Peyer's patch (tissue), 4 donors: ENCODE data around the gene OSCP1. TPM values are rescaled to one million over a fixed set of nuclear protein-coding genes. Genes with fewer than 3 reads are reported as not detected.

Source experiments
- DNase-seq, 3 donors: peaks; one replicate each; pipeline ENCODE4 v3.0.0-alpha.2; 2017 to 2019
- H3K27ac ChIP-seq, 4 donors: fragments of 200-600 bp; sonication (generic); one replicate each; pipeline ENCODE4 v1.5.1; 2016 to 2019
- H3K27me3 ChIP-seq, 2 donors: fragments of 200-600 bp; sonication (generic); one replicate each; pipeline ENCODE4 v1.5.1; 2019
- H3K36me3 ChIP-seq, 3 donors: fragments of 200-600 bp; sonication (generic); one replicate each; pipeline ENCODE4 v1.5.1; 2016 to 2019
- H3K4me1 ChIP-seq, 4 donors: fragments of 200-600 bp; sonication (generic); one replicate each; pipeline ENCODE4 v1.5.1; 2016 to 2019
- H3K4me3 ChIP-seq, 4 donors: fragments of 200-600 bp; sonication (generic); 1 replicate in 3 of 4; 2 replicates in 1 of 4; pipeline ENCODE4 v1.5.1; 2016 to 2019; ENCODE audit warnings: mild to moderate bottlenecking in 1 of 4
- H3K9me3 ChIP-seq, 4 donors: fragments of 200-600 bp; sonication (generic); one replicate each; pipeline ENCODE4 v1.5.1; 2016 to 2019; ENCODE audit warnings: mild to moderate bottlenecking in 1 of 4
- CTCF ChIP-seq, 6 experiments: fragments of 450-650 bp in 4 of 6; fragments of 200-600 bp in 2 of 6; sonication (generic) in 1 of 6; IDR thresholded peaks; one replicate each; pipeline ENCODE4 v1.5.1; 2017 to 2019; ENCODE audit warnings: antibody characterized with exemption in 6 of 6, mild to moderate bottlenecking in 3 of 6, moderate library complexity in 1 of 6
- POLR2A ChIP-seq, 2 donors: fragments of 450-650 bp; IDR thresholded peaks; one replicate each; pipeline ENCODE4 v1.5.1; 2017; ENCODE audit warnings: antibody characterized with exemption in 2 of 2, mild to moderate bottlenecking in 2 of 2, moderate library complexity in 2 of 2
- total RNA-seq, 4 donors: library from RNA; depleted of rRNA; stranded (reverse); fragments of >200 nt; gene quantifications; one replicate each; pipeline ENCODE4 v1.1.0, GENCODE V29; 2016

The OSCP1 gene
- total RNA-seq, 4 donors from 2014 or later: 0.67 to 9.9 (median 3.2) TPM

DNA sequence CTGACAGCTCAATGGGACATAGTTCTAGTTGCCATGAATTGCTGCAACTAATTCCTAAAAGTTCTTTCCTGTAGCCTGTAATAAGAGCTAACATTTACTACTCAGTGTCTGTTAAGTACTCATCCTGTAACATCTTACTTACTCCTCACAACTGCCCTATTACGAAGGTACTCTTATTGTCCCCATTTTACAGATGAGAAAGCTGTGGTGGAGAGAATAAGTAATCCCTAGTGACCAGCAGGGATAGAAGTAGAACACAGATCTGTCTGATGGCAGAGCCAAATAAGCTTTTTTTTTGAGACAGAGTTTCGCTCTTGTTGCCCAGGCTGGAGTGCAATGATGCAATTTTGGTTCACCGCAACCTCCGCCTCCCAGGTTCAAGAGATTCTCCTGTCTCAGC, 67.6 kb downstream of the OSCP1 start:
- no peak overlapping the region for H3K4me3 ChIP-seq
- H3K36me3 ChIP-seq: no peaks in the 10 kb centered on the region
- no peaks in the 10 kb centered on the region for H3K9me3 ChIP-seq
- no peak for DNase-seq
- peaks cover 6 to 43% (median 20%) of the 10 kb centered on the region in 4 donors for H3K4me1 ChIP-seq
- TF ChIP-seq CTCF (IDR thresholded peaks at IDR 0.05): no peak
- no peak for TF ChIP-seq POLR2A (IDR thresholded peaks at IDR 0.05)
- H3K27ac ChIP-seq: no peak overlapping the region
- H3K27me3 ChIP-seq: no peaks in the 10 kb centered on the region

DNA sequence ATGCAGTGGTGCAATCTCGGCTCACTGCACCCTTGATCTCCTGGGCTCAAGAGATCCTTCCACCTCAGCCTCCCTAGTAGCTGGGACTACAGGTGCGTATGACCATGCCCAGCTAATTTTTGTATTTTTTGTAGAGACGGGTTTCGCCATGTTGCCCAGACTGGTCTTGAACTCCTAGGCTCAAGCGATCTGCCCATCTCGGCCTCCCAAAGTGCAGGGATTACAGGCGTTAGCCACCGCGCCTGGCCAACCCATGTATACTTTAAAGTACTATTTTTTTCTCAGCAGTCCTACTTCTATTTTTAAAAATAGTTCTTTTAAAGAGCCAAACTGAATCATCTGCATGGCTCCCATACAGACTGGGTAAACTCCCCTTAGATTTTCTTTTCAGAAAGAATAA, 68.0 kb downstream of the OSCP1 start:
- TF ChIP-seq POLR2A (IDR thresholded peaks at IDR 0.05) (no peak), CTCF (IDR thresholded peaks at IDR 0.05) (no peak)
- Histone ChIP-seq H3K27me3 (no peaks in the 10 kb centered on the region), H3K4me3 (no peak overlapping the region), H3K4me1 (peaks cover 6 to 39% (median 19%) of the 10 kb centered on the region in 4 donors), H3K36me3 (no peaks in the 10 kb centered on the region), H3K27ac (no peak overlapping the region), H3K9me3 (no peaks in the 10 kb centered on the region)
- DNase-seq: no peak

DNA sequence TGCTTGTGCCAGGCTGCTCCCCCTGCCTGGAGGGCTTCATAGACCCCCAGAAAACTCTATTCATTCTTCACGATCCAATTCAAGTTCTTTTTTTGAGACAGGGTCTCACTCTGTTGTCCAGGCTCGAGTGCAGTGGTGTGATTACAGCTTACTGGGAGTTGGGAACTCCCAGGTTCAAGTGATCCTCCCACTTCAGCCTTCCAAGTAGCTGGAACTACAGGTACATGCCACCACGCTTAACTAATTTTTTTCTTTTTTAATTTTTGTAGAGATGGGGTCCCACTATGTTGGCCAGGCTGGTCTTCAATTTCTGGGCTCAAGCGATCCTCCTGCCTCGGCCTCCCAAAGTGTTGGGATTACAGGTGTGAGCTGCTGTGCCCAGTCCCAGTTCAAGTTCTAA, 68.8 kb downstream of the OSCP1 start:
- no peaks in the 10 kb centered on the region for H3K27me3 ChIP-seq
- H3K36me3 ChIP-seq: no peaks in the 10 kb centered on the region
- peaks cover 0 to 40% (median 12%) of the 10 kb centered on the region in 4 donors for H3K4me1 ChIP-seq
- DNase-seq: no peak
- H3K27ac ChIP-seq: no peak overlapping the region
- TF ChIP-seq CTCF (IDR thresholded peaks at IDR 0.05) (no peak), POLR2A (IDR thresholded peaks at IDR 0.05) (no peak)
- no peak overlapping the region for H3K4me3 ChIP-seq
- H3K9me3 ChIP-seq: no peaks in the 10 kb centered on the region

- peak overlapping the region in 1 of 4 donors; percentile 35 for H3K27ac ChIP-seq
- H3K4me3 ChIP-seq: no peak overlapping the region
- DNase-seq: no peak
- no peak for TF ChIP-seq POLR2A (IDR thresholded peaks at IDR 0.05)
- no peak for TF ChIP-seq CTCF (IDR thresholded peaks at IDR 0.05)
- H3K36me3 ChIP-seq: no peaks in the 10 kb centered on the region
- no peaks in the 10 kb centered on the region for H3K9me3 ChIP-seq
- no peaks in the 10 kb centered on the region for H3K27me3 ChIP-seq
- peaks cover 0 to 46% (median 12%) of the 10 kb centered on the region in 4 donors for H3K4me1 ChIP-seq
Measured at GRCh38 chr1:36380782-36381181, 69.5 kb downstream of the OSCP1 start.

GRCh38 chr1:36380143-36380619, 70.1 kb downstream of the OSCP1 start:
- peak overlapping the region in 1 of 4 donors; percentile 35 for H3K27ac ChIP-seq
- TF ChIP-seq POLR2A (IDR thresholded peaks at IDR 0.05) (no peak), CTCF (IDR thresholded peaks at IDR 0.05) (no peak)
- peaks cover 0 to 52% (median 14%) of the 10 kb centered on the region in 4 donors for H3K4me1 ChIP-seq
- H3K4me3 ChIP-seq: no peak overlapping the region
- H3K27me3 ChIP-seq: no peaks in the 10 kb centered on the region
- no peak for DNase-seq
- H3K36me3 ChIP-seq: no peaks in the 10 kb centered on the region
- no peaks in the 10 kb centered on the region for H3K9me3 ChIP-seq
